Right lobe of liver (tissue), 4 donors: ENCODE results near the gene PTPN13.

Experiments
- POLR2A ChIP-seq: fragments of 450-650 bp; IDR thresholded peaks from one replicate; pipeline ENCODE4 v1.6.1; 2017; ENCODE audit warnings: antibody characterized with exemption, mild to moderate bottlenecking
- TF ChIP-seq, protein P1 (sequence below), 4 donors: fragments of 200-600 bp in 3 of 4; fragments of 450-650 bp in 1 of 4; IDR thresholded peaks; one replicate each; pipeline versions ENCODE4 v1.5.1 to v1.8.0; 2016 to 2022; ENCODE audit warnings: antibody characterized with exemption in 4 of 4, mild to moderate bottlenecking in 2 of 4
- donor health status: DM: no; HTN: no; CAD: no.
- donor health status: DM: no; HTN: no; CAD: no.
- donor health status: DM: no; HTN: yes; CAD: no.

- TF ChIP-seq, protein P1, sequence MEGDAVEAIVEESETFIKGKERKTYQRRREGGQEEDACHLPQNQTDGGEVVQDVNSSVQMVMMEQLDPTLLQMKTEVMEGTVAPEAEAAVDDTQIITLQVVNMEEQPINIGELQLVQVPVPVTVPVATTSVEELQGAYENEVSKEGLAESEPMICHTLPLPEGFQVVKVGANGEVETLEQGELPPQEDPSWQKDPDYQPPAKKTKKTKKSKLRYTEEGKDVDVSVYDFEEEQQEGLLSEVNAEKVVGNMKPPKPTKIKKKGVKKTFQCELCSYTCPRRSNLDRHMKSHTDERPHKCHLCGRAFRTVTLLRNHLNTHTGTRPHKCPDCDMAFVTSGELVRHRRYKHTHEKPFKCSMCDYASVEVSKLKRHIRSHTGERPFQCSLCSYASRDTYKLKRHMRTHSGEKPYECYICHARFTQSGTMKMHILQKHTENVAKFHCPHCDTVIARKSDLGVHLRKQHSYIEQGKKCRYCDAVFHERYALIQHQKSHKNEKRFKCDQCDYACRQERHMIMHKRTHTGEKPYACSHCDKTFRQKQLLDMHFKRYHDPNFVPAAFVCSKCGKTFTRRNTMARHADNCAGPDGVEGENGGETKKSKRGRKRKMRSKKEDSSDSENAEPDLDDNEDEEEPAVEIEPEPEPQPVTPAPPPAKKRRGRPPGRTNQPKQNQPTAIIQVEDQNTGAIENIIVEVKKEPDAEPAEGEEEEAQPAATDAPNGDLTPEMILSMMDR (IDR thresholded peaks at IDR 0.05): no peak
- no peak for TF ChIP-seq POLR2A
Observed at GRCh38 chr4:86657910-86658309, 63.8 kb downstream of the PTPN13 start.
